Liver (tissue), 3 donors: Measurements from ENCODE around the gene SGMS1.

Experiments used
- EGR1 ChIP-seq, 2 donors: IDR thresholded peaks; 2 replicates each; pipeline ENCODE4 v1.6.1; 2016 to 2018; ENCODE audit warnings: antibody characterized with exemption in 2 of 2, low read depth in 2 of 2
- FOXA1 ChIP-seq: IDR thresholded peaks from 2 replicates; pipeline ENCODE4 v1.6.1; 2016; ENCODE audit warnings: antibody characterized with exemption
- GABPA ChIP-seq, 2 donors: IDR thresholded peaks in 1 of 2; conservative IDR thresholded peaks in 1 of 2; 2 replicates each; pipeline ENCODE4 v1.6.1; 2016; ENCODE audit warnings: antibody characterized with exemption in 2 of 2, mild to moderate bottlenecking in 1 of 2, moderate library complexity in 1 of 2
- HNF4A ChIP-seq, 2 donors: conservative IDR thresholded peaks; 2 replicates each; pipeline ENCODE4 v1.6.1; 2016; ENCODE audit warnings: antibody characterized with exemption in 2 of 2, mild to moderate bottlenecking in 2 of 2
- HNF4G ChIP-seq: IDR thresholded peaks from 2 replicates; pipeline ENCODE4 v1.6.1; 2016; ENCODE audit warnings: antibody characterized with exemption
- JUND ChIP-seq, 2 donors: IDR thresholded peaks; 2 replicates each; pipeline ENCODE4 v1.6.1; 2016; ENCODE audit warnings: antibody characterized with exemption in 2 of 2
- RAD21 ChIP-seq, 2 donors: IDR thresholded peaks; 2 replicates each; pipeline ENCODE4 v1.6.1; 2016; ENCODE audit warnings: antibody characterized with exemption in 2 of 2, mild to moderate bottlenecking in 2 of 2
- SP1 ChIP-seq: IDR thresholded peaks from 2 replicates; pipeline ENCODE4 v1.6.1; 2018; ENCODE audit warnings: antibody characterized with exemption, mild to moderate bottlenecking
- TAF1 ChIP-seq: conservative IDR thresholded peaks from 2 replicates; pipeline ENCODE4 v1.6.1; 2016; ENCODE audit warnings: antibody characterized with exemption, mild to moderate bottlenecking
- TF ChIP-seq, protein P1 (sequence below): fragments of 150-350 bp; IDR thresholded peaks from 2 replicates; pipeline ENCODE4 v1.5.1; 2017; ENCODE audit warnings: improper control_type of control experiment, low read depth, low read length; ENCODE audit not compliant: missing input control
- TF ChIP-seq, protein P2 (sequence below): IDR thresholded peaks from 2 replicates; pipeline ENCODE4 v1.6.1; 2016; ENCODE audit warnings: antibody characterized with exemption
- TF ChIP-seq, protein P3 (sequence below): IDR thresholded peaks from 2 replicates; pipeline ENCODE4 v1.6.1; 2016; ENCODE audit warnings: antibody characterized with exemption, mild to moderate bottlenecking
- TF ChIP-seq, protein P4 (sequence below): IDR thresholded peaks from 2 replicates; pipeline ENCODE4 v1.6.1; 2016; ENCODE audit warnings: antibody characterized with exemption
- donor health status: healthy.
- donor health status: healthy.

DNA sequence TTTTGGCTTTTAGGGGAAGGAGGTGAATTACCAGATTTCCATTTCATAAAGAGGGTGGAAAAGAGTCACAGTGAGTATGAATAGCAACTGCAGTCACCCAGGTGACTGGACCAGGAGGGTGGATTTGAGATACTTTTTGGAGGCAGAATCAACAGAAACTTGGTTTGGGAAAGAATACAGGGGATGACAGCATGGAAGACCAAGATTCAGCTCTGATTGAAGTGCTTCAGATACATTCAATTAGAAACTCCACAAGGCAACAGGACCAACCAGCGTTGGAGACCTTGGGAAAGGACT lies 83.0 kb downstream of the SGMS1 start:
- TF ChIP-seq TAF1 (no peak), RAD21 (IDR thresholded peaks at IDR 0.05) (no peak), GABPA (IDR thresholded peaks at IDR 0.05 in 1 of 2, conservative IDR thresholded peaks at IDR 0.05 in 1 of 2) (no peak), SP1 (no peak), JUND (IDR thresholded peaks at IDR 0.05) (no peak), EGR1 (IDR thresholded peaks at IDR 0.05; ENCODE audit: low read depth in 2 of 2) (no peak), HNF4G (no peak), FOXA1 (no peak), HNF4A (conservative IDR thresholded peaks at IDR 0.05) (no peak)
- TF ChIP-seq, protein P1, sequence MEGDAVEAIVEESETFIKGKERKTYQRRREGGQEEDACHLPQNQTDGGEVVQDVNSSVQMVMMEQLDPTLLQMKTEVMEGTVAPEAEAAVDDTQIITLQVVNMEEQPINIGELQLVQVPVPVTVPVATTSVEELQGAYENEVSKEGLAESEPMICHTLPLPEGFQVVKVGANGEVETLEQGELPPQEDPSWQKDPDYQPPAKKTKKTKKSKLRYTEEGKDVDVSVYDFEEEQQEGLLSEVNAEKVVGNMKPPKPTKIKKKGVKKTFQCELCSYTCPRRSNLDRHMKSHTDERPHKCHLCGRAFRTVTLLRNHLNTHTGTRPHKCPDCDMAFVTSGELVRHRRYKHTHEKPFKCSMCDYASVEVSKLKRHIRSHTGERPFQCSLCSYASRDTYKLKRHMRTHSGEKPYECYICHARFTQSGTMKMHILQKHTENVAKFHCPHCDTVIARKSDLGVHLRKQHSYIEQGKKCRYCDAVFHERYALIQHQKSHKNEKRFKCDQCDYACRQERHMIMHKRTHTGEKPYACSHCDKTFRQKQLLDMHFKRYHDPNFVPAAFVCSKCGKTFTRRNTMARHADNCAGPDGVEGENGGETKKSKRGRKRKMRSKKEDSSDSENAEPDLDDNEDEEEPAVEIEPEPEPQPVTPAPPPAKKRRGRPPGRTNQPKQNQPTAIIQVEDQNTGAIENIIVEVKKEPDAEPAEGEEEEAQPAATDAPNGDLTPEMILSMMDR: no peak
- TF ChIP-seq, protein P2, sequence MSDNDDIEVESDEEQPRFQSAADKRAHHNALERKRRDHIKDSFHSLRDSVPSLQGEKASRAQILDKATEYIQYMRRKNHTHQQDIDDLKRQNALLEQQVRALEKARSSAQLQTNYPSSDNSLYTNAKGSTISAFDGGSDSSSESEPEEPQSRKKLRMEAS: no peak
- TF ChIP-seq, protein P3, sequence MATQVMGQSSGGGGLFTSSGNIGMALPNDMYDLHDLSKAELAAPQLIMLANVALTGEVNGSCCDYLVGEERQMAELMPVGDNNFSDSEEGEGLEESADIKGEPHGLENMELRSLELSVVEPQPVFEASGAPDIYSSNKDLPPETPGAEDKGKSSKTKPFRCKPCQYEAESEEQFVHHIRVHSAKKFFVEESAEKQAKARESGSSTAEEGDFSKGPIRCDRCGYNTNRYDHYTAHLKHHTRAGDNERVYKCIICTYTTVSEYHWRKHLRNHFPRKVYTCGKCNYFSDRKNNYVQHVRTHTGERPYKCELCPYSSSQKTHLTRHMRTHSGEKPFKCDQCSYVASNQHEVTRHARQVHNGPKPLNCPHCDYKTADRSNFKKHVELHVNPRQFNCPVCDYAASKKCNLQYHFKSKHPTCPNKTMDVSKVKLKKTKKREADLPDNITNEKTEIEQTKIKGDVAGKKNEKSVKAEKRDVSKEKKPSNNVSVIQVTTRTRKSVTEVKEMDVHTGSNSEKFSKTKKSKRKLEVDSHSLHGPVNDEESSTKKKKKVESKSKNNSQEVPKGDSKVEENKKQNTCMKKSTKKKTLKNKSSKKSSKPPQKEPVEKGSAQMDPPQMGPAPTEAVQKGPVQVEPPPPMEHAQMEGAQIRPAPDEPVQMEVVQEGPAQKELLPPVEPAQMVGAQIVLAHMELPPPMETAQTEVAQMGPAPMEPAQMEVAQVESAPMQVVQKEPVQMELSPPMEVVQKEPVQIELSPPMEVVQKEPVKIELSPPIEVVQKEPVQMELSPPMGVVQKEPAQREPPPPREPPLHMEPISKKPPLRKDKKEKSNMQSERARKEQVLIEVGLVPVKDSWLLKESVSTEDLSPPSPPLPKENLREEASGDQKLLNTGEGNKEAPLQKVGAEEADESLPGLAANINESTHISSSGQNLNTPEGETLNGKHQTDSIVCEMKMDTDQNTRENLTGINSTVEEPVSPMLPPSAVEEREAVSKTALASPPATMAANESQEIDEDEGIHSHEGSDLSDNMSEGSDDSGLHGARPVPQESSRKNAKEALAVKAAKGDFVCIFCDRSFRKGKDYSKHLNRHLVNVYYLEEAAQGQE: no peak
- TF ChIP-seq, protein P4, sequence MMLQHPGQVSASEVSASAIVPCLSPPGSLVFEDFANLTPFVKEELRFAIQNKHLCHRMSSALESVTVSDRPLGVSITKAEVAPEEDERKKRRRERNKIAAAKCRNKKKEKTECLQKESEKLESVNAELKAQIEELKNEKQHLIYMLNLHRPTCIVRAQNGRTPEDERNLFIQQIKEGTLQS: no peak
